ENCODE measurements around the gene MPL. TPM values are rescaled to one million over a fixed set of nuclear protein-coding genes. Genes with fewer than 3 reads are reported as not detected.

Gene MPL
- total and polyA plus RNA-seq, 2 of the 13 experiments (the other 11 are each of a cell fraction or from before 2014, with no cell fraction given), result not detected

DNA sequence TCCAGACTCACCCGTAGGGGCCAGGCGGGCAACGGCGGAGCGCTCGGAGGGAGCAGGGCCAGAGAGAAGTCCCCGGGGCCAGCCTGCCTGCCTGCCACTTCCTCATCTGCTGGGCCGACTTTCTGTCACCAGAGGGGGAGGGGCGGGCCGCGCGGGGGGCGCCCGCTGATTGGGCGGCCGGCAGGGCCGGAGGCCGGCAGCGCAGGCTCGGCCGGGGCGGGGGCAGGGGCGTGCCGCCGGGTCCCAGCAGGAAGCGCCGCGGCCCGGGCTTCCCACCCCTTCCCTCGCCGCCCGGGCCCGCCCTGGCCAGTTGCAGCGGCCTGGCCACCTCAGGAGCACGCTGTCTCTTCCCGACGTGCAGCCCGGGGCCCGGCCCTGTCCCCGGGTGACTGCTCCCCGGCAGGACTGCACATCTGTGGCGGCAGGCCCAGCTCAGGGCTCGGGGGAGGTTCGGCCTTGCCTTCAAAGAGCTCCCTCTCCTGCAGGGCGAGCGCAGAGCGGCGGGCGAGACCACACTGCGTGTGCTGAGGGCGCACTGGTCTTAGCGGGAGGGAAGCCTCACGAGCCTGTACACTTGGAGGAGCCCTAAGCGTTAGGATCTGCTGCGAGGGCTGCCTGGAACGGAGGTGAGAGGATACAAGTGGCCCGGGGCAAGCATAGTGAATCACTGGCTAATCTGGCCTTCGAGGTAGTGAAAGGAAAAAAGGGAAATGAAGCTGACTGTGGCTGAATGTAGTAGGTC, 30.5 kb downstream of the MPL start, which contains the start of gene ELOVL1 (continued):
- TF ChIP-seq FIP1L1 (IDR thresholded peaks at IDR 0.05; ENCODE audit: borderline replicate concordance, insufficient read depth, low read depth, low read length) (no peak), PITX1 (CRISPR knock-in tag; IDR thresholded peaks at IDR 0.05) (peak; percentile 40; the same call in 1 of the 2 replicates), IRF2 (CRISPR knock-in tag; IDR thresholded peaks at IDR 0.05) (peak; percentile 58; the same call in 1 of the 2 replicates), SKI (IDR thresholded peaks at IDR 0.05; ENCODE audit: partially characterized antibody) (no peak), CHCHD3 (CRISPR knock-in tag; IDR thresholded peaks at IDR 0.05) (peak; percentile 34), FOXK2 (IDR thresholded peaks at IDR 0.05) (no peak), NFKB2 (CRISPR knock-in tag; IDR thresholded peaks at IDR 0.05; ENCODE audit: borderline replicate concordance) (peak; percentile 80; the same call in 1 of the 2 replicates), ZNF20 (CRISPR knock-in tag; IDR thresholded peaks at IDR 0.05) (no peak), NRL (CRISPR knock-in tag; IDR thresholded peaks at IDR 0.05; ENCODE audit: borderline replicate concordance) (peak; percentile 81), ZNF264 (CRISPR knock-in tag; IDR thresholded peaks at IDR 0.05) (peak; percentile 72; the same call in 1 of the 2 replicates), HNRNPL (IDR thresholded peaks at IDR 0.05; ENCODE audit: low read depth, low read length) (0 out of 2 replicates have a peak, but pooled peaks have one; percentile 40), SIX4 (CRISPR knock-in tag; IDR thresholded peaks at IDR 0.05) (peak; percentile 33; the same call in 1 of the 2 replicates)
- TF ChIP-seq, protein P1, sequence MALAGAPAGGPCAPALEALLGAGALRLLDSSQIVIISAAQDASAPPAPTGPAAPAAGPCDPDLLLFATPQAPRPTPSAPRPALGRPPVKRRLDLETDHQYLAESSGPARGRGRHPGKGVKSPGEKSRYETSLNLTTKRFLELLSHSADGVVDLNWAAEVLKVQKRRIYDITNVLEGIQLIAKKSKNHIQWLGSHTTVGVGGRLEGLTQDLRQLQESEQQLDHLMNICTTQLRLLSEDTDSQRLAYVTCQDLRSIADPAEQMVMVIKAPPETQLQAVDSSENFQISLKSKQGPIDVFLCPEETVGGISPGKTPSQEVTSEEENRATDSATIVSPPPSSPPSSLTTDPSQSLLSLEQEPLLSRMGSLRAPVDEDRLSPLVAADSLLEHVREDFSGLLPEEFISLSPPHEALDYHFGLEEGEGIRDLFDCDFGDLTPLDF (CRISPR knock-in tag; IDR thresholded peaks at IDR 0.05), result peak; percentile 69; the same call in 1 of the 2 replicates
- TF ChIP-seq, protein P2, sequence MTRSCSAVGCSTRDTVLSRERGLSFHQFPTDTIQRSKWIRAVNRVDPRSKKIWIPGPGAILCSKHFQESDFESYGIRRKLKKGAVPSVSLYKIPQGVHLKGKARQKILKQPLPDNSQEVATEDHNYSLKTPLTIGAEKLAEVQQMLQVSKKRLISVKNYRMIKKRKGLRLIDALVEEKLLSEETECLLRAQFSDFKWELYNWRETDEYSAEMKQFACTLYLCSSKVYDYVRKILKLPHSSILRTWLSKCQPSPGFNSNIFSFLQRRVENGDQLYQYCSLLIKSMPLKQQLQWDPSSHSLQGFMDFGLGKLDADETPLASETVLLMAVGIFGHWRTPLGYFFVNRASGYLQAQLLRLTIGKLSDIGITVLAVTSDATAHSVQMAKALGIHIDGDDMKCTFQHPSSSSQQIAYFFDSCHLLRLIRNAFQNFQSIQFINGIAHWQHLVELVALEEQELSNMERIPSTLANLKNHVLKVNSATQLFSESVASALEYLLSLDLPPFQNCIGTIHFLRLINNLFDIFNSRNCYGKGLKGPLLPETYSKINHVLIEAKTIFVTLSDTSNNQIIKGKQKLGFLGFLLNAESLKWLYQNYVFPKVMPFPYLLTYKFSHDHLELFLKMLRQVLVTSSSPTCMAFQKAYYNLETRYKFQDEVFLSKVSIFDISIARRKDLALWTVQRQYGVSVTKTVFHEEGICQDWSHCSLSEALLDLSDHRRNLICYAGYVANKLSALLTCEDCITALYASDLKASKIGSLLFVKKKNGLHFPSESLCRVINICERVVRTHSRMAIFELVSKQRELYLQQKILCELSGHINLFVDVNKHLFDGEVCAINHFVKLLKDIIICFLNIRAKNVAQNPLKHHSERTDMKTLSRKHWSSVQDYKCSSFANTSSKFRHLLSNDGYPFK (CRISPR knock-in tag; IDR thresholded peaks at IDR 0.05; ENCODE audit: borderline replicate concordance), result peak; percentile 85
- TF ChIP-seq, protein P3, sequence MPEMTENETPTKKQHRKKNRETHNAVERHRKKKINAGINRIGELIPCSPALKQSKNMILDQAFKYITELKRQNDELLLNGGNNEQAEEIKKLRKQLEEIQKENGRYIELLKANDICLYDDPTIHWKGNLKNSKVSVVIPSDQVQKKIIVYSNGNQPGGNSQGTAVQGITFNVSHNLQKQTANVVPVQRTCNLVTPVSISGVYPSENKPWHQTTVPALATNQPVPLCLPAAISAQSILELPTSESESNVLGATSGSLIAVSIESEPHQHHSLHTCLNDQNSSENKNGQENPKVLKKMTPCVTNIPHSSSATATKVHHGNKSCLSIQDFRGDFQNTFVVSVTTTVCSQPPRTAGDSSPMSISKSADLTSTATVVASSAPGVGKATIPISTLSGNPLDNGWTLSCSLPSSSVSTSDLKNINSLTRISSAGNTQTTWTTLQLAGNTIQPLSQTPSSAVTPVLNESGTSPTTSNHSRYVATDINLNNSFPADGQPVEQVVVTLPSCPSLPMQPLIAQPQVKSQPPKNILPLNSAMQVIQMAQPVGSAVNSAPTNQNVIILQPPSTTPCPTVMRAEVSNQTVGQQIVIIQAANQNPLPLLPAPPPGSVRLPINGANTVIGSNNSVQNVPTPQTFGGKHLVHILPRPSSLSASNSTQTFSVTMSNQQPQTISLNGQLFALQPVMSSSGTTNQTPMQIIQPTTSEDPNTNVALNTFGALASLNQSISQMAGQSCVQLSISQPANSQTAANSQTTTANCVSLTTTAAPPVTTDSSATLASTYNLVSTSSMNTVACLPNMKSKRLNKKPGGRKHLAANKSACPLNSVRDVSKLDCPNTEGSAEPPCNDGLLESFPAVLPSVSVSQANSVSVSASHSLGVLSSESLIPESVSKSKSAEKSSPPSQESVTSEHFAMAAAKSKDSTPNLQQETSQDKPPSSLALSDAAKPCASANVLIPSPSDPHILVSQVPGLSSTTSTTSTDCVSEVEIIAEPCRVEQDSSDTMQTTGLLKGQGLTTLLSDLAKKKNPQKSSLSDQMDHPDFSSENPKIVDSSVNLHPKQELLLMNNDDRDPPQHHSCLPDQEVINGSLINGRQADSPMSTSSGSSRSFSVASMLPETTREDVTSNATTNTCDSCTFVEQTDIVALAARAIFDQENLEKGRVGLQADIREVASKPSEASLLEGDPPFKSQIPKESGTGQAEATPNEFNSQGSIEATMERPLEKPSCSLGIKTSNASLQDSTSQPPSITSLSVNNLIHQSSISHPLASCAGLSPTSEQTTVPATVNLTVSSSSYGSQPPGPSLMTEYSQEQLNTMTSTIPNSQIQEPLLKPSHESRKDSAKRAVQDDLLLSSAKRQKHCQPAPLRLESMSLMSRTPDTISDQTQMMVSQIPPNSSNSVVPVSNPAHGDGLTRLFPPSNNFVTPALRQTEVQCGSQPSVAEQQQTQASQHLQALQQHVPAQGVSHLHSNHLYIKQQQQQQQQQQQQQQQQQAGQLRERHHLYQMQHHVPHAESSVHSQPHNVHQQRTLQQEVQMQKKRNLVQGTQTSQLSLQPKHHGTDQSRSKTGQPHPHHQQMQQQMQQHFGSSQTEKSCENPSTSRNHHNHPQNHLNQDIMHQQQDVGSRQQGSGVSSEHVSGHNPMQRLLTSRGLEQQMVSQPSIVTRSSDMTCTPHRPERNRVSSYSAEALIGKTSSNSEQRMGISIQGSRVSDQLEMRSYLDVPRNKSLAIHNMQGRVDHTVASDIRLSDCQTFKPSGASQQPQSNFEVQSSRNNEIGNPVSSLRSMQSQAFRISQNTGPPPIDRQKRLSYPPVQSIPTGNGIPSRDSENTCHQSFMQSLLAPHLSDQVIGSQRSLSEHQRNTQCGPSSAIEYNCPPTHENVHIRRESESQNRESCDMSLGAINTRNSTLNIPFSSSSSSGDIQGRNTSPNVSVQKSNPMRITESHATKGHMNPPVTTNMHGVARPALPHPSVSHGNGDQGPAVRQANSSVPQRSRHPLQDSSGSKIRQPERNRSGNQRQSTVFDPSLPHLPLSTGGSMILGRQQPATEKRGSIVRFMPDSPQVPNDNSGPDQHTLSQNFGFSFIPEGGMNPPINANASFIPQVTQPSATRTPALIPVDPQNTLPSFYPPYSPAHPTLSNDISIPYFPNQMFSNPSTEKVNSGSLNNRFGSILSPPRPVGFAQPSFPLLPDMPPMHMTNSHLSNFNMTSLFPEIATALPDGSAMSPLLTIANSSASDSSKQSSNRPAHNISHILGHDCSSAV (CRISPR knock-in tag; IDR thresholded peaks at IDR 0.05; ENCODE audit: borderline replicate concordance), result no peak

All from HepG2 (cell line).